Panc1 (cell line): Measurements from ENCODE around the gene NHS. TPM values are rescaled to one million over a fixed set of nuclear protein-coding genes. Genes with fewer than 3 reads are reported as not detected.

Experiments used
- ATAC-seq: fragments of 200-7000 bp; cut with Tn5 transposase; 2 replicates; pipeline ENCODE4 v1.9.1; 2020; ENCODE audit warnings: mild to moderate bottlenecking, moderate library complexity
- BruUV-seq: library from RNA; stranded (reverse); fragments of 400-500 nt; replicated peaks from 2 replicates; lab custom pipeline; 2021; lab: Mats Ljungman, UMichigan
- CTCF ChIA-PET: fragments of 300-600 bp; sonication (Branson Sonifier 250); formaldehyde crosslinking; loops from one replicate; lab custom pipeline; 2022; ENCODE audit warnings: antibody characterized with exemption; lab: Charles Lee
- POLR2A ChIA-PET: fragments of 300-600 bp; sonication (Branson Sonifier 250); formaldehyde crosslinking; loops from one replicate; lab custom pipeline; 2022; ENCODE audit warnings: antibody characterized with exemption; lab: Charles Lee
- DNase-seq: peaks from one replicate; pipeline ENCODE4 v3.0.0-alpha.2; 2010; ENCODE audit warnings: low read depth, low spot score
- H3K27ac ChIP-seq: 2 replicates; pipeline ENCODE4 v1.5.1; 2011; ENCODE audit warnings: mild to moderate bottlenecking, low read length, inconsistent platforms
- H3K27me3 ChIP-seq: fragments of 200-500 bp; sonication (Bioruptor generic); 2 replicates; pipeline ENCODE4 v1.6.0; 2014; ENCODE audit warnings: low read length, inconsistent platforms; ENCODE audit not compliant: control insufficient read depth, insufficient read depth
- H3K36me3 ChIP-seq: fragments of 200-500 bp; sonication (Bioruptor generic); 2 replicates; pipeline ENCODE4 v1.5.1; 2014; ENCODE audit warnings: inconsistent platforms, mild to moderate bottlenecking, low read length, moderate library complexity; ENCODE audit not compliant: control insufficient read depth, insufficient read depth
- H3K4me1 ChIP-seq: 2 replicates; pipeline ENCODE4 v1.5.1; 2011; ENCODE audit warnings: inconsistent platforms, mild to moderate bottlenecking, low read length, moderate library complexity; ENCODE audit not compliant: control insufficient read depth, insufficient read depth
- H3K4me3 ChIP-seq, 2 experiments: 2 replicates each; pipeline ENCODE4 v1.5.1; 2011 to 2012; ENCODE audit warnings: low read depth in 2 of 2, low read length in 2 of 2, mild to moderate bottlenecking in 2 of 2, inconsistent platforms in 1 of 2, moderate library complexity in 1 of 2
- H3K9me3 ChIP-seq: fragments of 200-500 bp; sonication (Bioruptor generic); 2 replicates; pipeline ENCODE4 v1.5.1; 2014; ENCODE audit warnings: low read depth, mild to moderate bottlenecking, inconsistent platforms, low read length, moderate library complexity; ENCODE audit not compliant: control insufficient read depth, insufficient read depth
- POLR2AphosphoS5 ChIP-seq: IDR thresholded peaks from 2 replicates; pipeline ENCODE4 v1.6.1; 2012; ENCODE audit warnings: mild to moderate bottlenecking, low read depth, low read length, moderate library complexity
- SIN3A ChIP-seq: IDR thresholded peaks from 2 replicates; pipeline ENCODE4 v1.6.1; 2012; ENCODE audit warnings: low read depth, mild to moderate bottlenecking, low read length, moderate library complexity, borderline replicate concordance; ENCODE audit not compliant: insufficient read depth
- TCF7L2 ChIP-seq: IDR thresholded peaks from 2 replicates; pipeline ENCODE4 v1.6.1; 2011; ENCODE audit warnings: mild to moderate bottlenecking, low read depth, low read length, inconsistent platforms
- in situ Hi-C: cut with HindIII; loops from 2 replicates; pipeline ENCODE4 v1.10.0; 2016; ENCODE audit warnings: low sequenced_read_pairs, low pct_unique_long_range_greater_than_20kb
- intact Hi-C: fragments of 100-400 bp; cut with micrococcal nuclease; formaldehyde crosslinking; loops from one replicate; pipeline ENCODE4 v1.10.0; 2022; ENCODE audit not compliant: unreplicated experiment
- total RNA-seq: library from RNA; stranded (reverse); gene quantifications from one replicate; pipeline ENCODE4 v1.2.1, GENCODE V29; 2021; ENCODE audit not compliant: unreplicated experiment
- TF ChIP-seq, protein P1 (sequence below), 2 experiments: IDR thresholded peaks; 2 replicates each; pipeline ENCODE4 v1.6.1; 2011 to 2012; ENCODE audit warnings: low read depth in 2 of 2, control low read depth in 1 of 2, low read length in 1 of 2, mild to moderate bottlenecking in 1 of 2, moderate library complexity in 1 of 2; ENCODE audit not compliant: insufficient read depth in 1 of 2
- TF ChIP-seq, protein P2 (sequence below): fragments of 450-650 bp; IDR thresholded peaks from 2 replicates; pipeline ENCODE4 v1.5.1; 2017; ENCODE audit warnings: mild to moderate bottlenecking

Gene NHS
- total RNA-seq, 1 experiment from 2014 or later, result 0.80 TPM

DNA sequence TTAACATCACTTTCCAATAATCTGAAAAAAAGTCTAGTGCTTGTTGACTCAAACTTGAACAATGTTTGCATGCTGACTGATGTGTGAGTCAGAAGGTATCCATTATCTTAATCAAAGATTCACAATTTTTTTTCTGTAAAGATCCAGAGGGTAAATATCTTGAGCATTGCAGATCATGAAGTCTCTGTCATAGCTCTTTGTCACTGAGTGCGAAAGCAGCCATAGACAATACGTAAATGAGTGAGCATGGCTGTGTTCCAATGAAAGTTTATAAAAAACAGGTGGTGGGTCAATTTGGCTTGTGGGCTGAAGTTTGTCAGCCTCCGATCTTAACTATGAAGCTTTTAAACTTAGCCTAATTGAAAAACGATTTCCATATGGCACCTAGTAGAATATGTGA is 37.7 kb downstream of the NHS start:
- ATAC-seq (no peak), DNase-seq (peak; percentile 2)
- in situ Hi-C loops (no loop called here), intact Hi-C loops (no loop called here)
- no peaks in the 10 kb centered on the region for H3K9me3 ChIP-seq
- H3K27ac ChIP-seq, result no peak overlapping the region
- ChIA-PET CTCF (no interaction called here), POLR2A (no interaction called here)
- H3K4me3 ChIP-seq, result no peak overlapping the region
- no peaks in the 10 kb centered on the region for H3K27me3 ChIP-seq
- BruUV-seq, result no TSS peak
- H3K36me3 ChIP-seq, result no peaks in the 10 kb centered on the region
- no peaks in the 10 kb centered on the region for H3K4me1 ChIP-seq
- TF ChIP-seq, protein P1, sequence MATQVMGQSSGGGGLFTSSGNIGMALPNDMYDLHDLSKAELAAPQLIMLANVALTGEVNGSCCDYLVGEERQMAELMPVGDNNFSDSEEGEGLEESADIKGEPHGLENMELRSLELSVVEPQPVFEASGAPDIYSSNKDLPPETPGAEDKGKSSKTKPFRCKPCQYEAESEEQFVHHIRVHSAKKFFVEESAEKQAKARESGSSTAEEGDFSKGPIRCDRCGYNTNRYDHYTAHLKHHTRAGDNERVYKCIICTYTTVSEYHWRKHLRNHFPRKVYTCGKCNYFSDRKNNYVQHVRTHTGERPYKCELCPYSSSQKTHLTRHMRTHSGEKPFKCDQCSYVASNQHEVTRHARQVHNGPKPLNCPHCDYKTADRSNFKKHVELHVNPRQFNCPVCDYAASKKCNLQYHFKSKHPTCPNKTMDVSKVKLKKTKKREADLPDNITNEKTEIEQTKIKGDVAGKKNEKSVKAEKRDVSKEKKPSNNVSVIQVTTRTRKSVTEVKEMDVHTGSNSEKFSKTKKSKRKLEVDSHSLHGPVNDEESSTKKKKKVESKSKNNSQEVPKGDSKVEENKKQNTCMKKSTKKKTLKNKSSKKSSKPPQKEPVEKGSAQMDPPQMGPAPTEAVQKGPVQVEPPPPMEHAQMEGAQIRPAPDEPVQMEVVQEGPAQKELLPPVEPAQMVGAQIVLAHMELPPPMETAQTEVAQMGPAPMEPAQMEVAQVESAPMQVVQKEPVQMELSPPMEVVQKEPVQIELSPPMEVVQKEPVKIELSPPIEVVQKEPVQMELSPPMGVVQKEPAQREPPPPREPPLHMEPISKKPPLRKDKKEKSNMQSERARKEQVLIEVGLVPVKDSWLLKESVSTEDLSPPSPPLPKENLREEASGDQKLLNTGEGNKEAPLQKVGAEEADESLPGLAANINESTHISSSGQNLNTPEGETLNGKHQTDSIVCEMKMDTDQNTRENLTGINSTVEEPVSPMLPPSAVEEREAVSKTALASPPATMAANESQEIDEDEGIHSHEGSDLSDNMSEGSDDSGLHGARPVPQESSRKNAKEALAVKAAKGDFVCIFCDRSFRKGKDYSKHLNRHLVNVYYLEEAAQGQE (IDR thresholded peaks at IDR 0.05; ENCODE audit: insufficient read depth in 1 of 2, low read depth in 2 of 2, low read length in 1 of 2), result no peak
- TF ChIP-seq POLR2AphosphoS5 (no peak), TCF7L2 (no peak), SIN3A (no peak)
- TF ChIP-seq, protein P2, sequence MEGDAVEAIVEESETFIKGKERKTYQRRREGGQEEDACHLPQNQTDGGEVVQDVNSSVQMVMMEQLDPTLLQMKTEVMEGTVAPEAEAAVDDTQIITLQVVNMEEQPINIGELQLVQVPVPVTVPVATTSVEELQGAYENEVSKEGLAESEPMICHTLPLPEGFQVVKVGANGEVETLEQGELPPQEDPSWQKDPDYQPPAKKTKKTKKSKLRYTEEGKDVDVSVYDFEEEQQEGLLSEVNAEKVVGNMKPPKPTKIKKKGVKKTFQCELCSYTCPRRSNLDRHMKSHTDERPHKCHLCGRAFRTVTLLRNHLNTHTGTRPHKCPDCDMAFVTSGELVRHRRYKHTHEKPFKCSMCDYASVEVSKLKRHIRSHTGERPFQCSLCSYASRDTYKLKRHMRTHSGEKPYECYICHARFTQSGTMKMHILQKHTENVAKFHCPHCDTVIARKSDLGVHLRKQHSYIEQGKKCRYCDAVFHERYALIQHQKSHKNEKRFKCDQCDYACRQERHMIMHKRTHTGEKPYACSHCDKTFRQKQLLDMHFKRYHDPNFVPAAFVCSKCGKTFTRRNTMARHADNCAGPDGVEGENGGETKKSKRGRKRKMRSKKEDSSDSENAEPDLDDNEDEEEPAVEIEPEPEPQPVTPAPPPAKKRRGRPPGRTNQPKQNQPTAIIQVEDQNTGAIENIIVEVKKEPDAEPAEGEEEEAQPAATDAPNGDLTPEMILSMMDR, result no peak

DNA sequence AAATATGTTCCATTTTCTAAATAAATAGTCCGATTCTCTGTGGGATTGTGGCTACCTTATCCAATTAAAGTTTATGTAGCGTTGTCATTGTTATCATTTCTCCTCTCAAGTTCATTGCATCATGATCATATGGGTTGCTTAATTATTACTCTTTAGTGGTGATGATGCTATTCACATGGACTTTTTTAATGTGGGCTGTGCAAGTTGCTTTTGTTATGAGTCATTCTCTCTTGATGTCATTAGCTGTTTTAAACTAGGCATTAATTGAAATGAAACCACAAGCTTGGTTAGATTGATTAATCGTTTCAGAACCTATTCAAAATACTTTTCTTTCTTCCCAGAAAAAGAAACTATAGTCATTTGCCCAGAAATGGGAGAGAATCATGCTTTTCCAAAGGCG is 38.2 kb downstream of the NHS start:
- in situ Hi-C loops (no loop called here), intact Hi-C loops (no loop called here)
- H3K9me3 ChIP-seq, result no peaks in the 10 kb centered on the region
- H3K27me3 ChIP-seq, result no peaks in the 10 kb centered on the region
- peak; percentile 10 for DNase-seq
- BruUV-seq, result no TSS peak
- H3K36me3 ChIP-seq, result no peaks in the 10 kb centered on the region
- TF ChIP-seq, protein P1 (IDR thresholded peaks at IDR 0.05; ENCODE audit: insufficient read depth in 1 of 2, low read depth in 2 of 2, low read length in 1 of 2), result no peak
- TF ChIP-seq POLR2AphosphoS5 (no peak), TCF7L2 (no peak), SIN3A (no peak)
- TF ChIP-seq, protein P2, result no peak
- H3K27ac ChIP-seq, result no peak overlapping the region
- POLR2A ChIA-PET, result no interaction called here
- ATAC-seq, result no peak
- H3K4me3 ChIP-seq, result no peak overlapping the region
- H3K4me1 ChIP-seq, result no peaks in the 10 kb centered on the region
- CTCF ChIA-PET, result no interaction called here
